ENCODE results near the gene SMOC1.

The SMOC1 gene

GRCh38 chr14:70050136-70050535 is 170.9 kb downstream of the SMOC1 start:
- no peak for DNase-seq (ENCODE audit: extremely low spot score)
- ChIA-PET POLR2A (no interaction called here), CTCF (no interaction called here)
- no peak for TF ChIP-seq TARDBP (IDR thresholded peaks at IDR 0.05)
- no peak for TF ChIP-seq HDGF (IDR thresholded peaks at IDR 0.05; ENCODE audit: borderline replicate concordance)
- TF ChIP-seq PKNOX1 (IDR thresholded peaks at IDR 0.05) = no peak
- TF ChIP-seq CTBP1 (IDR thresholded peaks at IDR 0.05; ENCODE audit: borderline replicate concordance) = no peak
- no peak for TF ChIP-seq SUZ12 (IDR thresholded peaks at IDR 0.05)
- no peak for TF ChIP-seq ELF4 (IDR thresholded peaks at IDR 0.05)
- TF ChIP-seq BHLHE40 (IDR thresholded peaks at IDR 0.05; ENCODE audit: borderline replicate concordance) = no peak
- TF ChIP-seq ZNF384 (IDR thresholded peaks at IDR 0.05) = no peak
- no peak for TF ChIP-seq FOXA1 (IDR thresholded peaks at IDR 0.05)
- no peak for TF ChIP-seq SP1 (IDR thresholded peaks at IDR 0.05)
- TF ChIP-seq L3MBTL2 (conservative IDR thresholded peaks at IDR 0.05) = no peak
- no peak for TF ChIP-seq FOXM1 (IDR thresholded peaks at IDR 0.05; ENCODE audit: borderline replicate concordance)
- no peak for TF ChIP-seq FOXK2 (IDR thresholded peaks at IDR 0.05)
- TF ChIP-seq LEF1 (IDR thresholded peaks at IDR 0.05; ENCODE audit: borderline replicate concordance) = no peak

GRCh38 chr14:70052990-70053389 is 173.8 kb downstream of the SMOC1 start:
- no peak for TF ChIP-seq PKNOX1 (IDR thresholded peaks at IDR 0.05)
- no peak for TF ChIP-seq FOXA1 (IDR thresholded peaks at IDR 0.05)
- TF ChIP-seq ELF4 (IDR thresholded peaks at IDR 0.05) = no peak
- no peak for TF ChIP-seq BHLHE40 (IDR thresholded peaks at IDR 0.05; ENCODE audit: borderline replicate concordance)
- TF ChIP-seq SP1 (IDR thresholded peaks at IDR 0.05) = no peak
- no peak for TF ChIP-seq ARNT (IDR thresholded peaks at IDR 0.05)
- TF ChIP-seq L3MBTL2 (conservative IDR thresholded peaks at IDR 0.05) = no peak
- no peak for TF ChIP-seq TARDBP (IDR thresholded peaks at IDR 0.05)
- no peak for TF ChIP-seq SUZ12 (IDR thresholded peaks at IDR 0.05)
- no peak for TF ChIP-seq ZNF384 (IDR thresholded peaks at IDR 0.05)
- TF ChIP-seq HDGF (IDR thresholded peaks at IDR 0.05; ENCODE audit: borderline replicate concordance) = no peak
- no peak for TF ChIP-seq NFRKB (IDR thresholded peaks at IDR 0.05)
- TF ChIP-seq FOXK2 (IDR thresholded peaks at IDR 0.05) = no peak
- TF ChIP-seq FOXM1 (IDR thresholded peaks at IDR 0.05; ENCODE audit: borderline replicate concordance) = no peak
- no peak for TF ChIP-seq LEF1 (IDR thresholded peaks at IDR 0.05; ENCODE audit: borderline replicate concordance)
- TF ChIP-seq CTBP1 (IDR thresholded peaks at IDR 0.05; ENCODE audit: borderline replicate concordance) = no peak
- ChIA-PET CTCF (no interaction called here), POLR2A (no interaction called here)
- peak; percentile 32 for DNase-seq (ENCODE audit: extremely low spot score)

- ChIA-PET POLR2A (no interaction called here), CTCF (interaction anchor here (1.1 kb wide), 1 partner anchor 30 kb away, joined by 5 read pairs; no protein-coding TSS in a partner anchor)
- TF ChIP-seq BHLHE40 (IDR thresholded peaks at IDR 0.05; ENCODE audit: borderline replicate concordance) (no peak), ELF4 (IDR thresholded peaks at IDR 0.05) (no peak), SUZ12 (IDR thresholded peaks at IDR 0.05) (no peak), HDGF (IDR thresholded peaks at IDR 0.05; ENCODE audit: borderline replicate concordance) (no peak), LEF1 (IDR thresholded peaks at IDR 0.05; ENCODE audit: borderline replicate concordance) (no peak), FOXK2 (IDR thresholded peaks at IDR 0.05) (no peak), ZNF384 (IDR thresholded peaks at IDR 0.05) (no peak), L3MBTL2 (conservative IDR thresholded peaks at IDR 0.05) (no peak), SP1 (IDR thresholded peaks at IDR 0.05) (no peak), FOXM1 (IDR thresholded peaks at IDR 0.05; ENCODE audit: borderline replicate concordance) (no peak), ARNT (IDR thresholded peaks at IDR 0.05) (no peak), NFRKB (IDR thresholded peaks at IDR 0.05) (no peak), CTBP1 (IDR thresholded peaks at IDR 0.05; ENCODE audit: borderline replicate concordance) (no peak), FOXA1 (IDR thresholded peaks at IDR 0.05) (no peak), PKNOX1 (IDR thresholded peaks at IDR 0.05) (no peak), TARDBP (IDR thresholded peaks at IDR 0.05) (no peak)
Measured at GRCh38 chr14:70057519-70058136, 178.4 kb downstream of the SMOC1 start.

GRCh38 chr14:70059545-70059944 is 180.3 kb downstream of the SMOC1 start:
- ChIA-PET POLR2A (no interaction called here), CTCF (no interaction called here)
- no peak for DNase-seq (ENCODE audit: extremely low spot score)
- TF ChIP-seq L3MBTL2 (conservative IDR thresholded peaks at IDR 0.05) (no peak), FOXA1 (IDR thresholded peaks at IDR 0.05) (no peak), TARDBP (IDR thresholded peaks at IDR 0.05) (no peak), LEF1 (IDR thresholded peaks at IDR 0.05; ENCODE audit: borderline replicate concordance) (no peak), ARNT (IDR thresholded peaks at IDR 0.05) (no peak)

More at GRCh38 chr14:70057519-70058136, 178.4 kb downstream of the SMOC1 start:
- no peak for DNase-seq (ENCODE audit: extremely low spot score)

GRCh38 chr14:70061108-70061507 is 181.9 kb downstream of the SMOC1 start:
- ChIA-PET CTCF (no interaction called here), POLR2A (no interaction called here)
- no peak for TF ChIP-seq L3MBTL2 (conservative IDR thresholded peaks at IDR 0.05)
- no peak for DNase-seq (ENCODE audit: extremely low spot score)

- TF ChIP-seq ARNT (IDR thresholded peaks at IDR 0.05) = no peak
- no peak for TF ChIP-seq L3MBTL2 (conservative IDR thresholded peaks at IDR 0.05)
- TF ChIP-seq BHLHE40 (IDR thresholded peaks at IDR 0.05; ENCODE audit: borderline replicate concordance) = no peak
- TF ChIP-seq FOXA1 (IDR thresholded peaks at IDR 0.05) = no peak
- TF ChIP-seq LEF1 (IDR thresholded peaks at IDR 0.05; ENCODE audit: borderline replicate concordance) = no peak
- no peak for TF ChIP-seq FOXK2 (IDR thresholded peaks at IDR 0.05)
- TF ChIP-seq CTBP1 (IDR thresholded peaks at IDR 0.05; ENCODE audit: borderline replicate concordance) = no peak
- TF ChIP-seq SP1 (IDR thresholded peaks at IDR 0.05) = no peak
- no peak for TF ChIP-seq ZNF384 (IDR thresholded peaks at IDR 0.05)
- no peak for TF ChIP-seq FOXM1 (IDR thresholded peaks at IDR 0.05; ENCODE audit: borderline replicate concordance)
- no peak for TF ChIP-seq NFRKB (IDR thresholded peaks at IDR 0.05)
- TF ChIP-seq SUZ12 (IDR thresholded peaks at IDR 0.05) = no peak
- no peak for TF ChIP-seq PKNOX1 (IDR thresholded peaks at IDR 0.05)
- no peak for TF ChIP-seq TARDBP (IDR thresholded peaks at IDR 0.05)
- ChIA-PET CTCF (no interaction called here), POLR2A (no interaction called here)
- DNase-seq (ENCODE audit: extremely low spot score) = no peak
Measured at GRCh38 chr14:70064136-70064865, 185.1 kb downstream of the SMOC1 start.
